Left ventricle myocardium inferior (tissue), 1 donor: Measurements from ENCODE around the gene PPP6R2. TPM values are rescaled to one million over a fixed set of nuclear protein-coding genes. Genes with fewer than 3 reads are reported as not detected.

ENCODE experiments used
- DNase-seq: peaks from one replicate; pipeline ENCODE4 v3.0.0-alpha.2; 2020
- H3K27ac ChIP-seq: fragments of 200-600 bp; replicated peaks from 2 replicates; pipeline ENCODE4 v1.8.0; 2021
- H3K27me3 ChIP-seq: fragments of 200-600 bp; 2 replicates; pipeline ENCODE4 v1.8.0; 2021; ENCODE audit warnings: low read depth
- H3K36me3 ChIP-seq: fragments of 200-600 bp; 2 replicates; pipeline ENCODE4 v1.8.0; 2021
- H3K4me1 ChIP-seq: fragments of 200-600 bp; 2 replicates; pipeline ENCODE4 v1.8.0; 2021
- H3K4me3 ChIP-seq: fragments of 200-600 bp; 2 replicates; pipeline ENCODE4 v1.8.0; 2021; ENCODE audit warnings: mild to moderate bottlenecking, moderate library complexity
- H3K9me3 ChIP-seq: fragments of 200-600 bp; replicated peaks from 2 replicates; pipeline ENCODE4 v1.8.0; 2021
- CTCF ChIP-seq: fragments of 200-600 bp; IDR thresholded peaks from 2 replicates; pipeline ENCODE4 v1.8.0; 2021; ENCODE audit warnings: antibody characterized with exemption, mild to moderate bottlenecking, borderline replicate concordance
- intact Hi-C: fragments of 100-400 bp; cut with micrococcal nuclease; formaldehyde crosslinking; loops from one replicate; pipeline ENCODE4 v1.11.0; 2022
- total RNA-seq: library from RNA; stranded (reverse); fragmentation: NEBNext Ultra II Directional; extraction: Animal tissue kit (Norgen Biotek cat#: 25700); gene quantifications from one replicate; pipeline ENCODE4 v1.2.1, GENCODE V29; 2021
- donor health status: DM: no; HTN: yes; CAD: no; lungs with severe emphysema.

Gene PPP6R2
- total RNA-seq, 1 donor from 2014 or later, result 38.6 TPM

- H3K4me3 ChIP-seq, result no peak overlapping the region
- no peak for DNase-seq
- no peak overlapping the region for H3K27ac ChIP-seq
- peaks cover 91% of the 10 kb centered on the region for H3K36me3 ChIP-seq
- no peak for TF ChIP-seq CTCF
- H3K27me3 ChIP-seq, result no peaks in the 10 kb centered on the region
- intact Hi-C loops, result no loop called here
- no peaks in the 10 kb centered on the region for H3K9me3 ChIP-seq
- peaks cover 4% of the 10 kb centered on the region for H3K4me1 ChIP-seq
These were observed 73.9 kb downstream of the PPP6R2 start for GRCh38 chr22:50416996-50417395.

GRCh38 chr22:50417411-50418210 lies 74.5 kb downstream of the PPP6R2 start:
- no peak for DNase-seq
- H3K9me3 ChIP-seq, result no peaks in the 10 kb centered on the region
- no peak for TF ChIP-seq CTCF
- intact Hi-C loops, result no loop called here
- no peaks in the 10 kb centered on the region for H3K4me1 ChIP-seq
- no peak overlapping the region for H3K4me3 ChIP-seq
- H3K27ac ChIP-seq, result no peak overlapping the region
- no peaks in the 10 kb centered on the region for H3K27me3 ChIP-seq
- H3K36me3 ChIP-seq, result peaks cover 97% of the 10 kb centered on the region

- Histone ChIP-seq H3K4me1 (no peaks in the 10 kb centered on the region), H3K36me3 (peaks cover 100% of the 10 kb centered on the region), H3K4me3 (no peak overlapping the region), H3K27me3 (no peaks in the 10 kb centered on the region), H3K9me3 (no peaks in the 10 kb centered on the region), H3K27ac (no peak overlapping the region)
- intact Hi-C loops, result no loop called here
- no peak for DNase-seq
- TF ChIP-seq CTCF, result no peak
These were observed 75.5 kb downstream of the PPP6R2 start for GRCh38 chr22:50418624-50419023.

- Histone ChIP-seq H3K36me3 (peaks cover 100% of the 10 kb centered on the region), H3K4me3 (no peak overlapping the region), H3K9me3 (no peaks in the 10 kb centered on the region), H3K27me3 (no peaks in the 10 kb centered on the region), H3K27ac (no peak overlapping the region), H3K4me1 (no peaks in the 10 kb centered on the region)
- no peak for DNase-seq
- intact Hi-C loops, result no loop called here
- no peak for TF ChIP-seq CTCF
These were observed 76.0 kb downstream of the PPP6R2 start for GRCh38 chr22:50419116-50419515.

GRCh38 chr22:50420015-50420414 lies 76.9 kb downstream of the PPP6R2 start:
- TF ChIP-seq CTCF, result no peak
- H3K36me3 ChIP-seq, result peaks cover 100% of the 10 kb centered on the region
- H3K4me1 ChIP-seq, result no peaks in the 10 kb centered on the region
- H3K27ac ChIP-seq, result no peak overlapping the region
- H3K4me3 ChIP-seq, result no peak overlapping the region
- H3K27me3 ChIP-seq, result no peaks in the 10 kb centered on the region
- no peak for DNase-seq
- intact Hi-C loops, result no loop called here
- no peaks in the 10 kb centered on the region for H3K9me3 ChIP-seq
